ENCODE results near the gene RDM1. TPM values are rescaled to one million over a fixed set of nuclear protein-coding genes. Genes with fewer than 3 reads are reported as not detected.

Gene RDM1, protein sequence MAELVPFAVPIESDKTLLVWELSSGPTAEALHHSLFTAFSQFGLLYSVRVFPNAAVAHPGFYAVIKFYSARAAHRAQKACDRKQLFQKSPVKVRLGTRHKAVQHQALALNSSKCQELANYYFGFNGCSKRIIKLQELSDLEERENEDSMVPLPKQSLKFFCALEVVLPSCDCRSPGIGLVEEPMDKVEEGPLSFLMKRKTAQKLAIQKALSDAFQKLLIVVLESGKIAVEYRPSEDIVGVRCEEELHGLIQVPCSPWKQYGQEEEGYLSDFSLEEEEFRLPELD
- total RNA-seq, result not detected

DNA sequence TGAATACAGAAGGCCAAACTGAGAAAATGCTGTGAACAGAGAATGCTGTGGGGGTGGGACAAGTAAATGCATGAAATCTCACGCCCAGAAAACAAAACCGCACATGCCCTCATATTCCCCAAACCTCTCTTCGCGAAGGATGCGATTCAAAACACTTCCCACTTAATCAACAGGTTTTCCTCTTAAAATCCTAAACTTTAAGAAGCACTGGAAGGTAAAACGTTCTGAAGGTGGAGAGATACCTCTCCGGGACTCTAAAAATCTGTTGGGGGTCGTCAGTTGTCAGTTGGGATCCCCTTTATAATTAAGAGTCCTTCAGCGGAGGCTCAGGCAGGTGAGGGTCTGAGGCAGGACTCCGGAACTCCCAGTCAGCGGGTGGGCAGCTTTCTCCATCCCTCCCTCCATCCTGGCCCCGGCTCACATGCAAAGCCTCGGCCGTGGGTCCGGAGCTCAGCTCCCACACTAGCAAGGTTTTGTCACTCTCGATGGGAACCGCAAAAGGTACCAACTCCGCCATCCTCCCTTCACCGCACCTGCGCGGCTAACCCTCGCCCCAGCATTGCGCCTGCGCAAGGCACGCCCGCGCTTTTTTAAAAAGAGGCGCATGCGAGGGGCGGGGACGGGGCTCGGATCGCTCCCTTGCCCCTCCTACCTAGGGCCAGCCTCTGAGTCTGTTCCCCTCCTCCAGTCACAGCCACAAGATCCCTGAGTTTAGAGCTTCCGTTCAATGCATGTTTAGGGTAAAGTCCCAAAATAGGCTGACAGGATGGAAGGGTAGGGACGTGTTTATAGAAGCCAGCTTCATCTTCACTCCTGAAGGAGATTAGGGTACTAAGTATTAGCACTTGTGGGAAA is at the start of gene RDM1:
RDM1 (minus strand) TSS at position 563 of the 855 bp plus-strand sequence; CDS start at position 517, 46 bp downstream.
- DNase-seq (ENCODE audit: low spot score) (peak; percentile 76), ATAC-seq (peak; percentile 92)
- intact Hi-C loops (cut with DNase I), result no loop called here

DNA sequence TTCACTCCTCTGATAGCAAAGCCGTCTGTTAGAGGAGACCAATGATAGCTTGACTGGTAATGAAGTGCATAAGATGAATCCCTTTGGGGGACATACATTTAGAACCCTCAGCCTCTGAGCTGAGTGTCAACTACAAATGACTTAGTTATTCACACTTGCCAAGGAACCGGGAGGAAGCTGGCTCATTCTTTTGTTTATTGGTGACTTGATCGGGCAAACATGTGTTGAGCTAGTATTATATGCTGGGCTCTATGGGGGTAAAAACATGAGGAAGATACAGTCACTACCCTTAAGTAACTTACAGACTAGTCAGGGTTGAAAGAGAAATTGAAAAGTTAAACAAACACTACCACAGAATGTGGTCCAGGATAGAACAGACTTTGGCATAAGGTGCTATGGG is 47.8 kb upstream of the RDM1 start:
- intact Hi-C loops (cut with DNase I), result loop anchor here (10.0 kb wide), 1 partner anchor 176 kb away; no protein-coding TSS in a partner anchor
- ATAC-seq, result no peak
- no peak for DNase-seq (ENCODE audit: low spot score)

DNA sequence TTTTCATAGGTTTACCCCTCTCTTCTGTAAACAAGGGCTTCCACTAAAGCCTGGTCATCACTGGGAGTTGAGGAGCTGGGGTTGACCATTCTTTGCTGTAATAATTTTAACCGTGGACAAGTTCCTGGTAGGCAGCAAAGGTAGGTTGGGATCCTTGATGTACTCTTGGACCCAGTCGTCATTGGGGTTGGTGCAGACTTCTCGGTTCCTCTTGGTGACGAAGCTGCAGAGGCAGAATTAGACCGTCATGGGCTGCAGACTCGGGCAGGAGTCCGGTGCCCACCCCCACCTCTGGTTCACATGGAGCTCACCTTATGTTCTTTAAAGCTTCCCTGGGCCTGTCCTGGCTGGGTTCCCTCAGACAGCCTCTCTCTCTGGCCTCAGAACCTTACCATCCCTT is 46.9 kb upstream of the RDM1 start:
- no peak for DNase-seq (ENCODE audit: low spot score)
- intact Hi-C loops (cut with DNase I), result loop anchor here (10.0 kb wide), 1 partner anchor 177 kb away; no protein-coding TSS in a partner anchor
- ATAC-seq, result no peak

DNA sequence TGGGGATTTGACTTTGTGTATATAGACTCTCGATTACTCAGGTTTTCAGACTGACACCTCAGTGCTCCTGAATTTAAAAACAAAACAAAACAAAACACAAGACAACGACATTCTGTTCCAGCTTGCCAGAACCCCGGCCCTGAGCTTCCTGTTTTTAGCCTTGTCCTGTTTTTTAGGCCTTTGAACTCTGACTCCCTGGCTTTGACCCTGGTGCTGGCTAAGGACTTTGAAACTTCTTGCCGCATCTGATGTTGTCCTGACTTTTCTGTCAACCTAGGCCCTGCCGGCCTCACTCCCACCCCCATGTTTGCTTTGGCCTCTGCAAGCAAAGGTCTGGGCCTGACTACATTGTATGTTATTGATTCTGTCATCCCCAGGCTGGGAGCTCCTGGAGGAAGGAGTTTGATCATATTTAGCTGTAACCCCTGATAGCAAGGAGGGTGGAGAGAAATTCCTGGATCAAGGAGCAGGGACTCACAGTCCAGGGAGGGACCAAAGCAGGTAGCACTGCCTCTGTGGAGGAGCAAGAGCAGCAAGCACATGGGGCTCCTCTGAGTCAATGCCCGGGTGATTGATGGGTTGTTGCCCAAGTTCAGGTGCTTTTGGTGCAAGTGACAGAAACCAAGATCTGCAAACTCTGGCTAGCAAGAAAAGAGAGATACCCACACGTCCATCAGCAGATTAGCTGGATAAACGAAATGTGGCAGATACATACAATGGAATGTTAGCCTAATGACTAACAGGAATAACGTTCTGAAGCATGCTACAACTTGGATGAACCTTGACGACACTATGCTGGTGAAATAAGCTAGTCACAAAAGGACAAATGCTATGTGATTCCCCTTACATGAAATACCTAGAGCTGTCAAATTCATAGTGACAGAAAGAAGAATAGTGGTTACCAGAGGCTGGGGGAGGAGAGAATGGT is 43.0 kb upstream of the RDM1 start:
- intact Hi-C loops (cut with DNase I), result loop anchor here (10.0 kb wide), 1 partner anchor 181 kb away; no protein-coding TSS in a partner anchor
- no peak for DNase-seq (ENCODE audit: low spot score)
- ATAC-seq, result no peak

DNA sequence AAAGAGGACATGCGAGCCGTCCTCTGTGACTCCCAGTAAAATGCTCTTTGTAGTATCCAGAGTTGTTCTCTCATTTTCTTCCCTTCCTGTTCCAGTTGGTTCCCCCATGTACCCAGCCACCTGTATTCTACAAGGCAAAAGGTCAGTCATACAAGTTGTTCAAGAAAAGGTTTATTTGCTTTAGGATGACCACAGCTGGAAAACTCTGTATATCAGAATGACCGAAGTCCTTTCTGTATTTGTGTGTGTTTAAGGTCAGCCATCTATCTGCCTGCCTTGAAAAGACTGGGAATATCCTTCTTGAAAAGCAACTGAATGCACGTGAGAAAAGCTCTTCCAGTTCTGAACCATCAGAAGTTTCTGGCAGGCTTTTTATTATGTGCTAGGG is 42.4 kb upstream of the RDM1 start:
- no peak for DNase-seq (ENCODE audit: low spot score)
- ATAC-seq, result no peak
- intact Hi-C loops (cut with DNase I), result loop anchor here (10.0 kb wide), 1 partner anchor 182 kb away; no protein-coding TSS in a partner anchor

DNA sequence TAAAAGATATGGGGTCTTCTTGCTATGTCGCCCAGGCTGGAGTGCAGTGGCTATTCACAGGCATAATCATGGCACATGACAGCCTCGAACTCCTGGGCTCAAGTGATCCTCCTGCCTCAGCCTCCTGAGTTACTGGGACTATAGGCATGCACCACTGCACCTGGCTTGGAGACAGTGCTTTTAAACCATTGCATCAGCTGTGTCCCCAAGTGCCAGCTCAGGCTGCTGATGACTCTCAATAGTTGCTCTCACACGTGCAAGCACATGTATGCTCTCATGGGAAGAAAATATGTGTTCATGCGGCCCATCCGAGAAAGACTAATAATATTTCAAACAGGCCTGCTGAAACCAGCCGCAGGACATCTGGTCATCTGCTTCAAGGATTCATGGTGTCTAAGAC is 42.0 kb upstream of the RDM1 start:
- DNase-seq (ENCODE audit: low spot score) (no peak), ATAC-seq (no peak)
- intact Hi-C loops (cut with DNase I), result loop anchor here (10.0 kb wide), 1 partner anchor 182 kb away; no protein-coding TSS in a partner anchor

DNA sequence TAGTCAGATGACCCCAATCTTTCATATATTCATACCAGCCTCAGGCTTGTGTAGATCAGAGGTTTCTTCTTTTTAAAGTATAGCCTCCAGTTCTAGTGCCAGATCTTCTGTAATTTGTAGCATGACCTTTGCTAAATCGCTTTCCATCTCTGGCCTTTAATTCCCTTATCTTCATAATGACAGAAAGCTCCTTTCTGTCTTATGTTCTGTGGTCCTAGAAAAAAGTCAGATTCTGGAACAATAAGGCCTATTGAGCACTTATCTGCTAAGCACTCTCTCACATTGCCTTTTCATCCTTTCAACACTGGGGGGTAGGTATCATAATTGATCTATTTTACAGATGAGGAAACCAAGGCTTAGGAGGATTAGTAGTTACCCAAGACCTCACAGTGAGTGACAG is 41.5 kb upstream of the RDM1 start:
- intact Hi-C loops (cut with DNase I), result loop anchor here (10.0 kb wide), 1 partner anchor 183 kb away; no protein-coding TSS in a partner anchor
- no peak for DNase-seq (ENCODE audit: low spot score)
- ATAC-seq, result no peak

DNA sequence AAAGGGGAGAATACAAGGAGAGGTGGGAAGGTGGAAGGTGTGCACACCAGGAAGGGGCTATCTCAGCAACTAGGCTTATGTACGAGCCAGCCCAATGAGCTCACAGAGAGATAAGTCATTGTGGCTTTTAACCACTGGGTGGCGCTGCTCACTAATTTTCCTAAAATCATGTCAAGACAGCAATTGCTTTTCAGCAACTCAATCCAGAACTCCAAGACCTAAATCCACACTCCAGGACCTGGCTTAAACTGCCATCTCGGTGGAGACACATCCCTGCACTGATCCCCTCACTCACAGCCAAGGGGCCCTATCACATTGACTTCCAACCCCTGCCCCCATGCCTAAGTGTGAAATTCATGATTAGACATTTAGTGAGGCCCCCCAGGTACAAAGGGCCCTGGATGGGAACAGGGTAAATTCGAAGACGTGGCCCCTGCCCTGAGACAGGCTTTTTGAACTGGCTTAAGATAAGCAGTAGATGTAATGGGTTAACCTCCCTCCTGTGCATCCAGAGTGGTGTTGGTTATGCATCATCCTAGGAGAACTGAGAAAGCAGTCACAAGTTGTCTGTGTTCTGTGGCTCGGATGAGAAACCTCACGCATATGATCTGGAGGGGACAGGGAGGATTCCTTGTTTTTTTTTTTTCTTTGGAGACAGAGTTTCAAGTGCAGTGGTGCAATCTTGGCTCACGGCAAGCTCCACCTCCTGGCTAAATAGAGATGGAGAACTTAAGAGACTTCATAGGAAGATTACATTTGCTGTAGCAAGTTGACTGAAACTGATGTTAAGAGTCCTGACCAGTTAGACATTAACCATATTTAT is 39.2 kb upstream of the RDM1 start:
- DNase-seq (ENCODE audit: low spot score), result peak; percentile 88
- intact Hi-C loops (cut with DNase I), result loop anchor here (10.0 kb wide), 2 partner anchors 185 to 515 kb away; partner anchors contain the start of gene ZNHIT3
- ATAC-seq, result peak; percentile 83

DNA sequence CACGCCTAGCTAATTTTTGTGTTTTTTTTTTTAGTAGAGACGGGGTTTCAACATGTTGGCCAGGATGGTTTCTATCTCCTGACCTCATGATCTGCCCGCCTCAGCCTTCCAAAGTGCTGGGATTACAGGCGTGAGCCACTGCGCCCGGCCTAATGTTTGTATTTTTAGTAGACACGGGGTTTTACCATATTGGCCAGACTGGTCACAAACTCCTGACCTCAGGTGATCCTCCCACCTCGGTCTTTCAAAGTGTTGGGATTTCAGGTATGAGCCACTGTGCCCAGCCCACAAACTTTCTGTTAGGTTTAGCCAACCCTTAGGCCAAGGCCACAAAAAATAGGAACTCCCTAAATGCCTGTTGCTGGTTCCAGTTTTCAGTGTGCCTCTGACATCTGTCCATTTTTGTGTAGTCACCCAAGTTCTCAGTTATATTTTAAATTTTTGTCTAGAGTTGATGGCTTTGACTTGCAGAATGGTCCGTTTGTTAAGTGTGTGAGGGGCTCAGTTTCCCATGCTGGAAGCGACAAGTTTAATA is 38.0 kb upstream of the RDM1 start:
- ATAC-seq (no peak), DNase-seq (ENCODE audit: low spot score) (no peak)
- intact Hi-C loops (cut with DNase I), result loop anchor here (10.0 kb wide), 1 partner anchor 516 kb away; the partner anchor contains the start of gene ZNHIT3

DNA sequence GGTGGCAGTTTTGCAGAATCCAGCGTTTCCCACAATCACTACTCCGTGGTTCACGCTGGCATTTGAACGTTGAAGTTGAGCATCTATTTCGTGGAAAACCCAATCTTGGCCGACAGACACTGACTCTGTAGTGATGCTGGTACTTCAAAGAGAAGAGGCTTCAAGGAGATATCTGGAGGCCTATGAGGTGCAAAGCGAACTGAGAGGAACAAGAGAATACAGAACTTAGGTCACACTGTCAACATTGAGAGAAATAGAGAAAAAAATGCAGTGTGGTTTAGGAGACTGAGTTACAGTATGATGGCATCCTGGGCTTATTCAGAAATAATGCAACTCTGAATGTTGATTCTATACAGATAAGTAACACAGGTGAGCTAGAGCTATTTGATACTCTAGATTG is 34.7 kb upstream of the RDM1 start:
- DNase-seq (ENCODE audit: low spot score) (no peak), ATAC-seq (no peak)
- intact Hi-C loops (cut with DNase I), result loop anchor here (10.0 kb wide), 1 partner anchor 520 kb away; the partner anchor contains the start of gene ZNHIT3

DNA sequence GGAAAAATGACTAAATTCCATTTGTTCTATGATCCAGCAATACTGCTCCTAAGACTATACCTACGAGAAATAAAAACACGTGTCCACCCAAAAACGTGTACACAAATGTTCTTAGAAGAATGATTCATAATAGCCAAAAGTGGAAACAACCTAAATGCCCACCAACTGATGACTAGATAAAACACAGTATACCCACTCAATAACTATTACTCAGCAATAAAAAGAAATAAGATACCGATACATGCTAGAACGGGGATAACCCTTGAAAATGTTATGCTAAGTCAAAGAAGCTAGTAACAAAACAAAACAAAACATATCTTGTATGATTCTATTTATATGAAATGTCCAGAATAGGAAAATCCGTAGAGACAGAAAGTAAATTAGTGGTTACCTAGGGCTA is 33.1 kb upstream of the RDM1 start:
- ATAC-seq, result no peak
- intact Hi-C loops (cut with DNase I), result loop anchor here (10.0 kb wide), 1 partner anchor 521 kb away; the partner anchor contains the start of gene ZNHIT3
- no peak for DNase-seq (ENCODE audit: low spot score)

DNA sequence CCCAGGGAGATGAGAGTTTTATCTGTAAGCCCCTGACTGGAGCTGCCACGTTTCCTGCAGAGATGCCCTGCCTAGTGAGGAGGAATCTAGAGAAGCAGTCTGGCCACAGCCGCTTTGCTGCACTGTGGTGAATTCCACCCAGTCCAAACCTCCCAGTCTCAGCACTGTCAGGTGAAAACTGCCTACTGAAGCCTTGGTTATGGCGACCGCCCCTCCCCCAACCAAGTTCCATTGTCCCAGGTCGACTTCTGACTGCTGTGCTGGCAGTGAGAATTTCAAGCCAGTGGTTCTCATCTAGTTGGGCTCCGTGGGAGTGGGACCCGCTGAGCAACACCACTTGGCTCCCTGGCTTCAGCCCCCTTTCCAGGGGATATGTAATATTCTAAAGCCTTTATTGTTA is 23.1 kb upstream of the RDM1 start:
- no peak for ATAC-seq
- intact Hi-C loops (cut with DNase I), result no loop called here
- DNase-seq (ENCODE audit: low spot score), result no peak

DNA sequence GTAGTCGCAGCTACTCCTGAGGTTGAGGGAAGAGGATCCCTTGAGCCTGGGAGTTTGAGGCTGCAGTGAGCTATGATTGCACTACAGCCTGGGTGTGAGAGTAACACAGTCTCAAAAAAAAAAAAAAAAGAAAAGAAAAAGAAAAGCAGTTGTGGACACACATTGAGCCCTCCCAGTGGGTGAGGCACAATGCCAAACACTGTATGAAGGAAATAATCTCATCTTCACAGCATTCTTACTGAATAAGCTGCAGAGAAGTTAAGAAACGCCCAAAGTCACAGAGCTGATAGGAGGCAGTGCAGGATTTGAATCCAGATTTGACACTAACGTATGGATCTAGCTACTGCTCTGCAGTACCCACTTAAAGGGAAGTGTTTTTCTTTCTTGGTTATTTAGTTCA is 18.8 kb upstream of the RDM1 start:
- DNase-seq (ENCODE audit: low spot score) (no peak), ATAC-seq (no peak)
- intact Hi-C loops (cut with DNase I), result no loop called here

DNA sequence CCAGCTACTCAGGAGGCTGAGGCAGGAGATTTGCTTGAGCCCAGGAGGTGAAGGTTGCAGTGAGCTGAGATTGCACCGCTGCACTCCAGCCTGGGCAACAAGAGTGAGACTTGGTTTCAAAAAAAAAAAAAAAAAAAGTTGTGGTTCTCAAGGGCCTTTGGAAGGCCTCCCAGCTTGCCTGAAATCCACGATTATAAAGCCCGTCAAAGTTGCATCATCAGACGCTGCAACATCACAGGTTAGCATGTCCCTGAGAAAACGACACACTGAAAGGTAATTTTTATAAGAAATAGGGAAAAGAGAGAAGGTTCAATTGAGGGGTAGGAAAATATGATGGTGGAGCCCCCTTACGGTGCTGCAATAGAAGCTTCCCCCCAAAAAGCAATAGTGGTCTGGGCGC is 17.5 kb upstream of the RDM1 start:
- intact Hi-C loops (cut with DNase I), result no loop called here

DNA sequence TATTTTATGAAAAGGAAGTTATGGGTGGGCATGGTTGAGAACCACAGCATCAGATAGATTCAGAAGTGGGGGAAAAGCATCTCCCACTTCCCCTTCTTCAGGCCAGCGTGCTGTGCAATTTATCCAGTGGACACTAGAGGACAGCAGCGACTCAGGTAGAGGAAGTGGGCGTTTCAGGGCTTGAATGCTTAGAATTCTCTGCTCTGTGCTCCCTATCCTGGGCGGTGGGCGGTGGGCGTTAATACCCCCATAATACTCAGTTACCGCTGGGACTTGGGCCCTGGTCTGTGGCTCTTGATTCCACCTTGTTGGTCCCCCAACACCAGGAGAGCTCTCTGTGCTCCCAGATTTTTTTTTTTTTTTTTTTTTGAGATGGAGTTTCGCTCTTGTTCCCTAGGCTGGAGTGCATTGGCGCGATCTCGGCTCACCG is 16.6 kb upstream of the RDM1 start:
- intact Hi-C loops (cut with DNase I), result no loop called here
- DNase-seq (ENCODE audit: low spot score) (no peak), ATAC-seq (peak; percentile 34)

More for the DNA sequence above, 17.5 kb upstream of the RDM1 start:
- ATAC-seq (no peak), DNase-seq (ENCODE audit: low spot score) (no peak)

DNA sequence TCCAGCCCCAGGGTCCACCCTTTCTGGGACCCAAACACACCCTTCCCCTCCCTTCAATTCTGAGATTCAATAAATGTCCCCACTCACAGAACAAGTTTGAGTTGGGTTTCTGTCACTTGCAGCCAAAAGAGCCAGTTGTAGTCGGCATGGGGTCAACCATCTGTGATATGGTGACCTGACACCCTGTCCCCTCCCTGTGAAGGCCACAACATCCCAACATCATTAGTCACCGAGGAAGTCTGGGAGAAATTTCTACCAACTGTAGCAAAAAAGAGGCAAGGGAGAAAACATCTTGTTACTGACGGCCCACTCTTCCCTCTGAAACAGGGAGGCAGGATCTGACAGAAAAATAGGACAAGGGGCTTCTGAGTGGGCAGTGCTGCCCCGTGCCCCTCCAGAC is 13.6 kb upstream of the RDM1 start:
- intact Hi-C loops (cut with DNase I), result no loop called here
- ATAC-seq, result no peak

DNA sequence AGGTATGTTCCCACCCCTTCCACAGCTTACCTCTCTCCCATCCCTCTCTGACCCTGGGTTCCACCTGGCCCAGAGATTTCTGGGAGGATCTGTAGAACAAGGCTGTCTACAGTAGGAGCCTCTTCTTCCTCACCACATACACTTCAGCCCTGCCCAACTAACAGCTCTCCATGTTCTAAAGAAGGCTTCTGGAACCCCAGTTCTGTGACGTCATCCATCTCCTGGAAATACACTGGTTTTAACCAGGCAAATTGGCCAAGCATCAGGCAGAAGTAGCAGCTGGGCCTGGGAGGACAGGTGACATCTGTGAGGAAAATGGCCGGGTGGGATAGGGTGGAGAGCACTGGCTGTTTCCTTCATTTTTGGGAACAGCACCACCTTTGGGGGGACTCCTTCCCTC is 13.0 kb upstream of the RDM1 start, which contains the start of gene LYZL6:
LYZL6 (minus strand) TSS at position 177 of the 400 bp plus-strand sequence. CDS start 4,357 bp downstream, outside the sequence.
- DNase-seq (ENCODE audit: low spot score), result no peak
- no peak for ATAC-seq
- intact Hi-C loops (cut with DNase I), result no loop called here

More for the DNA sequence above, 13.6 kb upstream of the RDM1 start:
- no peak for DNase-seq (ENCODE audit: low spot score)
